Activated naive CD4-positive, alpha-beta T cell treated with anti-CD3 and anti-CD28 coated beads, Interleukin-2, amount 50 U/mL, for 16 hours (primary cell): ENCODE measurements around the gene RFPL4A.
A peak's percentile ranks its signal among the peaks of the same experiment; 100 is the strongest.

ENCODE experiments used
- DNase-seq: peaks from one replicate; pipeline ENCODE4 v3.0.0-alpha.2; 2020

Gene RFPL4A

DNA sequence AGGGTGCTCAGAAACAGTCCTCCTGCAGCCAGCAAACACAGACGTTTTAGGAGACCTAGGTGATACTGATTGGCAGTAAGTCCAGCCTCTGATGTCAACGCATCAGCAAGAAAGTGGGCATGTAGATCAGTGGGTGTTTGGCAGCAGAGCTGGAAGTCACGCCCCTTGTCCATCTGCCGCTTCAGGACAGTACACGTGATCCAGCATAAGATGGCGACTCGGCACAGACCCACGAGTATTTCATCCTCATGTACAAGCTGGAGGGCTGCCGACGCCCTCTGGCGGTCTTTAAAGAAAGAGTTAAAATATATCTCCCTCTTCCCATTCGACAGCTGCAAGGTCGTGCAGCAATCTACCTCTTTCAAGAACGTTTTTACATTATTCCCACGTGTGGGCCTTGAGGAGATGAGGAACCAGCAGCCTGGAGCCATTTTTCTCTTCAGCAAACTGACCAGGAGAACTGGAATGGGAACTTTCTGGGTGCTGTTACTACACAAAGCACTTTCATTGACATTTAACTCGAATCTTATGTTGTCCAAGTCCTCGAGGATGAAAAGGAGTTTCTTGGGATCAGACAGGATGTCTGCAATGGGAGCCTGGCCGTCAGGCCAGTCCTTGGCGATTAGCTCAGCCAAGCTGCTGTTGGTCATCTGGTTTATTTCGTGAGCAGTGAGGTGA is 50.6 kb downstream of the RFPL4A start:
- peak; percentile 36 for DNase-seq

DNA sequence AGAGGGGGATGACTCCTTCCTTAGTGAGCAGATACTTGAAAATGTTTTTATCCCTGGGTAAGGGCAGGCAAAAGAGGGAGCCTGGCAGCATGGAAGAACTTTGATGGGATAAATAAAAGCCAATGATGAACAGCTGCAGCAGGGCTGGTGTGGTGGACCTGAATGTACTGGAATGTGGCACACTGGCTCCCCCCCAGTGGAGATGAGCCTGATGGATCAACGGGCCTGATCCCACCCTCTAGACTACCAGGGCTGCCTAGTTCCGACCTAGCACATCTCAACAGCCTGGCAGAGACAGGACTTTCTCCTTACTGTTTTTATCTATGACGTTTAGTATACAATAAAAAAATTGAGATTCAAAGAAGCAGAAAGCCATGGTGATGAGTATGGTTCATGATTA is 52.4 kb downstream of the RFPL4A start:
- DNase-seq: no peak

DNA sequence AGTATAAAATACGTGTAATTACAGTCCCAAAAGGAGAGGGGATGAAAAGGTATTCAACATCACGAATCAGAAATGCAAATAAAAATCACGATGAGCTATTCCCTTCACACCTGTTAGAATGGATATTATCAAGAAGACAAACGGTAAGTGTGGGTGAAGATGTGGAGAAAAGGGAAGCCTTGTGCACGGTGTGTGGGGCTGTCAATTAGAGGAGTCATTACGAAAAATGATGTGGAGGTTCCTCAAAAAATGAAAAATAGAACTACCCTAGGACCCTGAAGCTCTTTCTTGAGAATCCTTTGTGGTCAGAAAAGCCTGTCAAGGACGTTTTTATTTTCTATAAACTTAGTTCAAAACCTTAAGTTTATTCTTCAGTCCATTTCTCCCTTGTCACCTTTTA is 53.6 kb downstream of the RFPL4A start:
- no peak for DNase-seq
